HL-60 (cell line): ENCODE measurements around the gene KLHDC10.

ENCODE experiments used
- POLR2AphosphoS5 ChIP-seq: IDR thresholded peaks from 2 replicates; pipeline ENCODE4 v1.6.1; 2012; ENCODE audit warnings: low read depth
- TF ChIP-seq, protein P1 (sequence below): IDR thresholded peaks from one replicate; pipeline ENCODE4 v1.5.1; 2011; ENCODE audit warnings: low read length, control low read depth, inconsistent platforms; ENCODE audit not compliant: insufficient read depth
- TF ChIP-seq, protein P2 (sequence below): IDR thresholded peaks from 2 replicates; pipeline ENCODE4 v1.6.1; 2012; ENCODE audit warnings: low read depth; ENCODE audit not compliant: insufficient replicate concordance

DNA sequence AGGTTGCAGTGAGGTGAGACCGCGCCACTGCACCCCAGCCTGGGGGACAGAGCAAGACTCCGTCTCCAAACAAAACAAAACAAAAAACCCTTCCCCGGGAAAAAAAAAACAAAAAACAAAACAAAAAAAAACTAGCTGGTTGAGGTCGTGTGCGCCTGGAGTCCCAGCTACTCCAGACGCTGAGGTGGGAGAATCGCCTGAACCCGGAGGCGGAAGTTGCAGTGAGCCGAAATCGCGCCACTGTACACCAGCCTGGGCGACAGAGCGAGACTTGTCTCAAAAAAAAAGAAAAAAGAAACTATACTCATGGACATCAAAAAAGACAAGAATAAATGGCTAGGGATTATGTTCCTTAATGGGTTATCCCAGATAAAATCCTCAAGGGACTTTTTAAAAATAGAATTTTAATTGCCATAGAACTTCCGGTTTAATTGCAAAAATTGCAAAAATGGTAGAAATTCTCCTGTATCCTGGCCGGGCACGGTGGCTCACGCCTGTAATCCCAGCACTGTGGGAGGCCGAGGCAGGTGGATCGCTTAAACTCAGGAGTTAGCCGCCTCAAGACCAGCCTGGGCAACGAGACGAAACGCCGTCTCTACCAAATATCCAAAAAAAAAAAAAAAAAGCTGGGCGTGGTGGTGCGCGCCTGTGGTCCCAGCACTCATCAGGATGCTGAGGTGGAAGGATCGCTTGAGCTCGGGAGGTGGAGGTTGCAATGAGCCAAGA lies 37.8 kb downstream of the KLHDC10 start:
- TF ChIP-seq, protein P1, sequence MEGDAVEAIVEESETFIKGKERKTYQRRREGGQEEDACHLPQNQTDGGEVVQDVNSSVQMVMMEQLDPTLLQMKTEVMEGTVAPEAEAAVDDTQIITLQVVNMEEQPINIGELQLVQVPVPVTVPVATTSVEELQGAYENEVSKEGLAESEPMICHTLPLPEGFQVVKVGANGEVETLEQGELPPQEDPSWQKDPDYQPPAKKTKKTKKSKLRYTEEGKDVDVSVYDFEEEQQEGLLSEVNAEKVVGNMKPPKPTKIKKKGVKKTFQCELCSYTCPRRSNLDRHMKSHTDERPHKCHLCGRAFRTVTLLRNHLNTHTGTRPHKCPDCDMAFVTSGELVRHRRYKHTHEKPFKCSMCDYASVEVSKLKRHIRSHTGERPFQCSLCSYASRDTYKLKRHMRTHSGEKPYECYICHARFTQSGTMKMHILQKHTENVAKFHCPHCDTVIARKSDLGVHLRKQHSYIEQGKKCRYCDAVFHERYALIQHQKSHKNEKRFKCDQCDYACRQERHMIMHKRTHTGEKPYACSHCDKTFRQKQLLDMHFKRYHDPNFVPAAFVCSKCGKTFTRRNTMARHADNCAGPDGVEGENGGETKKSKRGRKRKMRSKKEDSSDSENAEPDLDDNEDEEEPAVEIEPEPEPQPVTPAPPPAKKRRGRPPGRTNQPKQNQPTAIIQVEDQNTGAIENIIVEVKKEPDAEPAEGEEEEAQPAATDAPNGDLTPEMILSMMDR: no peak
- TF ChIP-seq POLR2AphosphoS5: no peak
- TF ChIP-seq, protein P2, sequence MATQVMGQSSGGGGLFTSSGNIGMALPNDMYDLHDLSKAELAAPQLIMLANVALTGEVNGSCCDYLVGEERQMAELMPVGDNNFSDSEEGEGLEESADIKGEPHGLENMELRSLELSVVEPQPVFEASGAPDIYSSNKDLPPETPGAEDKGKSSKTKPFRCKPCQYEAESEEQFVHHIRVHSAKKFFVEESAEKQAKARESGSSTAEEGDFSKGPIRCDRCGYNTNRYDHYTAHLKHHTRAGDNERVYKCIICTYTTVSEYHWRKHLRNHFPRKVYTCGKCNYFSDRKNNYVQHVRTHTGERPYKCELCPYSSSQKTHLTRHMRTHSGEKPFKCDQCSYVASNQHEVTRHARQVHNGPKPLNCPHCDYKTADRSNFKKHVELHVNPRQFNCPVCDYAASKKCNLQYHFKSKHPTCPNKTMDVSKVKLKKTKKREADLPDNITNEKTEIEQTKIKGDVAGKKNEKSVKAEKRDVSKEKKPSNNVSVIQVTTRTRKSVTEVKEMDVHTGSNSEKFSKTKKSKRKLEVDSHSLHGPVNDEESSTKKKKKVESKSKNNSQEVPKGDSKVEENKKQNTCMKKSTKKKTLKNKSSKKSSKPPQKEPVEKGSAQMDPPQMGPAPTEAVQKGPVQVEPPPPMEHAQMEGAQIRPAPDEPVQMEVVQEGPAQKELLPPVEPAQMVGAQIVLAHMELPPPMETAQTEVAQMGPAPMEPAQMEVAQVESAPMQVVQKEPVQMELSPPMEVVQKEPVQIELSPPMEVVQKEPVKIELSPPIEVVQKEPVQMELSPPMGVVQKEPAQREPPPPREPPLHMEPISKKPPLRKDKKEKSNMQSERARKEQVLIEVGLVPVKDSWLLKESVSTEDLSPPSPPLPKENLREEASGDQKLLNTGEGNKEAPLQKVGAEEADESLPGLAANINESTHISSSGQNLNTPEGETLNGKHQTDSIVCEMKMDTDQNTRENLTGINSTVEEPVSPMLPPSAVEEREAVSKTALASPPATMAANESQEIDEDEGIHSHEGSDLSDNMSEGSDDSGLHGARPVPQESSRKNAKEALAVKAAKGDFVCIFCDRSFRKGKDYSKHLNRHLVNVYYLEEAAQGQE: no peak
